ENCODE measurements around the gene MUC20.

- TF ChIP-seq CTCF (conservative IDR thresholded peaks at IDR 0.05 in 1 of 2, IDR thresholded peaks at IDR 0.05 in 1 of 2; ENCODE audit: low read depth in 1 of 2, low read length in 2 of 2), result no peak
- no peak for TF ChIP-seq EZH2 (IDR thresholded peaks at IDR 0.05; ENCODE audit: low read length, missing control alignments)
Measured at GRCh38 chr3:195699388-195699771, 21.4 kb upstream of the MUC20 start.
